GM21825 (cell line): ENCODE measurements around the gene GTPBP4.

Experiments used
- ATAC-seq: cut with Tn5 transposase; IDR thresholded peaks from one replicate; pipeline ENCODE4 v1.9.1; 2021; ENCODE audit warnings: mild to moderate bottlenecking, moderate library complexity; ENCODE audit not compliant: unreplicated experiment

GTPBP4 gene

DNA sequence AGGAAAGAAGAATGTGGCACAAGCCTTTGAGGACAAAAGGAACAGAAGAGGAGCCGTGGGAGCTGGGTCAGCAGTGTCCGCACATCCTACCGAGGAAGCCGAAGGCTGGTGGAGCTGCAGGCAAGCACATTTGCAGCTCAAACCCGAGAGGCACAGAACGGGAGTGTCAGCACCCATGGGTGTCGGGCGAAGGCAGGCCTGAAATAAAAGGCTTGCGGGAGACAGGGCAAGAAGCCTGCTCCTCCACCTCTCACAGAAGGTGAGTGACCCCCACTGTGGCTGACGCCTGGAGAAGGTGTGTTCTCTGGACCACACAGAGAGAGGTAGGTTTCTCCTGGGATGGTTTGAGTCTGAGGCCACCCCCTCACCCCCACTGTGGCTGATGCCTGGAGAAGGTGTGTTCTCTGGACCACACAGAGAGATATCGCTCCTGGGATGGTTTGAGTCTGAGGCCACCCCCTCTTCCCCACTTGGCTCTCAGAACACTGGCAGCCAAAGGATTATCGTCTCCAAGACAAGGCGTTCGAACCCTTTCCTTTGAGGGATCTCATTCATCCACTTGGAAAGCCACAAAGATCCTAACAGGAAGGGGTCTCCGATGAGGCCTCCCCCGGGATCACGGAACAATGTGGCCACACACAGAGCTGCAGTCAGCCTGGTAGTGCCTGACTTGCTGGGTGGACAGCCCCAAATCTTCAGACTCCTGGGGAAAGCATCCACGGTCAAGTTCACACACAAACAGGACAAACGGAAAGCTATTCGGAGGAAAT, 21.6 kb upstream of the GTPBP4 start:
- no peak for ATAC-seq

DNA sequence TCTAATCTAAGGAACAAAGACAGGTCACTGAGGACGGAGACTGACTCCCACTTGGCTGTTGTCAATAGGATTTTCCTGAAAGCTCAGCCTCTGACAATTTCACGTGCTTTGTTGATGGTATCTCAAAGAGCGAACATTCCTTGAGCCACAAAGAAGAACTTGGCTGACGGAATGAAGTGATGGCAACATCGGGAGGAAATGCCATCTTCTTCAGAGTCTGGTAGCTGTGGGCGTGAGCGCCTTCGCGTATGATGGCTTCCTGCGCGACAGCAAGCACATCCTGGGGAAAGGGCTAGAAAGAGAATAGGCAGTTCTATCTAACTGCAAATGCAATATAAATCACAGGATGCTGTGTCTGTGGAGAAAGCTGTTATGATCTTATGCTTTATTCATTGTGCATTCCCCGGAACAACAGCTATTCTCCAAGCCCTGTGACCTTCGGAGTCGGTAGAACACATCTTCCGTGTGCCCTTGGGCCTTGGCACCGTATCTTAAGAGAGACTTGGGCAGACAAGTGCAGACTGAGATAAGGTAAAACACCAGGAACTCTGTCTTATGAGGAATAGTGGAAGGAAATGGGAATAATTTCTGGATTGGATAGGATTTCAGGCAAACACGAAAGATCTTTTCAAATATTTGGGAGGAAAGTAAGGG, 19.6 kb upstream of the GTPBP4 start:
- no peak for ATAC-seq

DNA sequence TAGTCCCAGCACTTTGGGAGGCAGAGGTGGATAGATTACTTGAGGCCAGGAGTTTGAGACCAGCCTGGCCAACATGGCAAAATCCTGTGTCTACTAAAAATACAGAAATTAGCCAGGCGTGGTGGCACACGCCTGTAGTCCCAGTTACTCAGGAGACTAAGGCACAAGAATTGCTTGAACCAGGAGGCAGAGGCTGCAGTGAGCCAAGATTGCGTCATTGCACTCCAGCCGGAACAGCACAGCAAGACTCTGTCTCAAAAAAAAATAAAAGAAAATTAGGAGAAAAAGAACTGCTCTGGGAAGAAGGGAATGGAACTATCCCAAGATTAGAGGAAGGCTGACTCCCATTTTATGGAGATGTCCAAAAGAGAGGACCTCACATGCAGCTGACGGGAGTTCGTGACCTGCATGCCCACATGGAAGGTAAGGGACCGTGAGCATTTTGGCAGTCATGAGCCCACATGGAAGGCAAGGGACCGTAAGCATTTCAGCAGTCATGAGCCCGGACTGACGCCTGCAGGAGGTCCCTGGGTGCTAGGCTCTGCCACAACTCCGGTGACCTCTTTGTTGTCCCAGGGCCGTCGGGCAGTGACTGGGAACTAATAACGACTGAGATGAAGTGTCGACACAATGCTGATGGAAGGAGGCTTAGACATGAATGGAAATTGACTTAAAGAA, 18.6 kb upstream of the GTPBP4 start:
- no peak for ATAC-seq

DNA sequence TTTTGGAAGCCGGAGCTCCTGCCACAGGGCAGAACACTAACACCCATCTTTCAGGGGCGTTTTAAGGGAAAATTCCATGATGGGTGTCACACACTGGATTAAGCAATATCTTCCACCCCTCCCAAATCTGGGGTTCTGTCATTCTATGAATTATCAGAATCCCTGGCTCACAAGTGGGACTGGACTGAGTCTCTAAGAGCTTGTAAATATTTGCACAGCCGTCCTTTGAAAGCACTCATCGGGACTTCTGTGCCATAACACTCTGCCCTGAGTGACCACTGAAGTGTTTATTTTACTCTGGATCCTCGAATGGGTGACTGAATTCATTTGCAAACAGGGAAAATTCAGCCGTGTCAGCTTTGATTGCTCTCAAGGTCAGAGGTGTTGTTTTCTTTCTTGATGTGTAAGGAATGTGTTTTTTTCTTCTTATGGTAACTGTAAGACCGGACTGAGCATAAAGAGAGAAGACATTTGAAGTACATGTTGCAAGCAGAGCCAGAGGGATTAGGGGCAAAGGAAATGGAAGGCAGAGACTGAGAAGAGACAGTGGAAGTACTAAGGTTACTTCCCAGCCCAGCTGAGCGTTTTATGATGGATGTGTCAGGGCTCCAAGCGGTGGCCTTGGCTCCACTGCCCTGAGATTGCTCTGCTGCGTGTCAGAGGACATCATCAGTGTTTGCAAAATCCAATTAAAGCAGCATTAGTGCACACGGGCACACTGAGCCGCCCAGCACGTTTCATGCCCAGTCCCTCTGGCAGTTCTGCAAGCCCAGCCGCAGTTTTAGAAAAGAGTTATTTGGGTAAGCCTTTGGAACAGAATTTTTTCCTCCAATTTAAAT, 17.7 kb upstream of the GTPBP4 start:
- no peak for ATAC-seq

DNA sequence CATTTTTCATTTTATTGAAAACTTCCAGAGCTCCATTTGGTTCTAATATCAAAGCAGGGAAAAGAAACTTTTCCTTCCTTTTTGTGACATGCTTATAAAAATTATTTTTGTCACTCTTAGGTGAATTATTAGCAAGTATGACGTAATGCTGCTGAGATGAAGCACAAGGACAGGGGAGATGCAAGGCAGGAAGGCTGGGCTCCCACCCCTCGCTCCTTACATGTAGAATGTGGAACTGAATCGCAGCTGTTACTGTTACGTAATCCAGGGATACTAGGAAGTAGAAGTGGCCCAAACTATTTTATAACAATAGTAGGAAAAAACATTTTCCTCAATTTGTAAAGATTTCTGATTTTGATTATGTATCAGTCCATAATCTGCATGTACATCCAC, 17.1 kb upstream of the GTPBP4 start:
- ATAC-seq = no peak

DNA sequence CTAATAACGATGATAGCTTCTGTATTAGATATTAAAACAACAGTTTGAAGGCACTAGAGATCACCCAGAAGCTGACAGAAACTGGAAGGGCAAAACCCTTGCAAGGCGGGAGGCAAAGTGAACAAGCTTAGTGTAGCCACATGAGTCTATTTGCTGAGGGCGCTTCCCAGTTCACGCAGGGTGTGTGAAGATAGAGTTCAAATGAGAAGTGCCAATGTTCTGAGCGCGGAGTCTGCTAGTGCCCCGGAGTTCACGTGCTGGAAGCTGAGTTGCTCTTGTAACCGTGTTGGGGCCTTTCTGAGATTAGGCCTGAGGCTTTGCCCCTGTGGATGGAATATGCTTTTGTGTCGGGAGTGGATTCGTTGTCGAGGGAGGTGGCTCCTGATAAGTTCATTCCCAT, 16.6 kb upstream of the GTPBP4 start:
- ATAC-seq = no peak

DNA sequence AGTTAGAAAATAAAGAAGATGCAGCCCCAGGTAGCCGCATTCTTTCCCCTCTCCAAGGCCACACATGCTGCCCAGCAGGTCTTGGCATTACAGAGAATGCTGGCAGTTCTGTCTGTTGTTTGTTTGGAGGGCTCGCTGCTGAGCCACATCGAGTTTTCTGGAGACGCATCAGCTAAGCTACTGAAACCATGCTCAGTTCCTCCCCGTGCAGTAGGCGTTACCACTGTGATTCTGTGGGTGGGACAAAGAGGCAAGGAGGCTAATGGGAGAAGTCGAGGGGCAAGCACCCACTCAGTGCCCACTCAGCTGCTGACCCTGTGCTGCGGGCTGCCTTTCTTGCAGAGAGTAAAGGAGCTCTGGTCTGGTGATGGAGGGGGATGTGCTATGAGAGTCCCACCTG, 15.5 kb upstream of the GTPBP4 start:
- no peak for ATAC-seq

DNA sequence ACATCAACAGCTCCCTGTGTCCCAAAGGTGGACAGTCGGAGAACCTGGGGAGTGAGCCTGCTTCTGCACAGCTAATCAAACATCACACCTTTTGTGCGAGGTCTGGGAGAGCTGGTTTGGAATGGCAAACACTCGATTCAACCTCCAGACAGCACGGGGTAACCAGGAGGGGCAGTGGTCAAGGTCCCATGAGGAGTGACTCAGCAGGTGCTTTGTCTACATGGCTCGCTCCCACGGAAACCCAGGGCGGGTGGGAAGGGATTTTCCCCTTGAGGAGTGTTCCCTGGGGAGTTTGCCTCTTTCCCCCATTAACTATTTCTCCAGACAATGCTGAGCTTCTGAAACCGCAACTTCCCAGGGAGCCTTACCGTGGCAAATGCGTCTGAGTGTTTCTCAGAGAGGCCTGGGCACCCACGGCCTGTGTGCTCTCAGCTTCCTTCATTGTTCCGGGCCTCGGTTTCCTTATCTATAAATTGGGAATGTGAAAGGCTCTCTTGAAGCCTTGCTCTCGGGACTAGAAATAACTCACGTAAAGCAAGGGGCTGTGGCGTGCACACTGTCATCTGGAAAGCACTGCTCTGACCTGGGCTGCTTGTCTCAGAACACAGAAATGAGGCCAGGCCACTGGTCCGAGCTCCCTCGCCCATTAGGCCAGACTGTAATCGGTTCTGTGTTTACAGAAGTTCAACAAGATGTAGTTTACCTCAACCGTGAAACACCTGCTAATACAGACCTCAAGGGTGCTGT, 14.0 kb upstream of the GTPBP4 start:
- ATAC-seq = no peak

DNA sequence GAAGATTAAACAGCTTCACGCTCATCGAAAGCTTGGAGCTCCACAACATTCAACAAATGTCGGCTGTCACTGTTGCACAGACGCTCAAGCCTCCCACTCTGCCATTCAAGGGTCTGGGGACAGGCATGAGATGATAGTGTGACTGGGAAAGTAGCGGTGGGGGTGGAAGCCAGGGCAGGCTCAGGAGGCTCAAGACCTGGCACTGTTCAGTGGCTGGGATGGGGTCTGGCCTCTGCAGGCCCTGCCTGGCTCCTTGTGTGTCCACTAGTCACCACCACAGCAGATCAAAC, 13.5 kb upstream of the GTPBP4 start:
- ATAC-seq = no peak

DNA sequence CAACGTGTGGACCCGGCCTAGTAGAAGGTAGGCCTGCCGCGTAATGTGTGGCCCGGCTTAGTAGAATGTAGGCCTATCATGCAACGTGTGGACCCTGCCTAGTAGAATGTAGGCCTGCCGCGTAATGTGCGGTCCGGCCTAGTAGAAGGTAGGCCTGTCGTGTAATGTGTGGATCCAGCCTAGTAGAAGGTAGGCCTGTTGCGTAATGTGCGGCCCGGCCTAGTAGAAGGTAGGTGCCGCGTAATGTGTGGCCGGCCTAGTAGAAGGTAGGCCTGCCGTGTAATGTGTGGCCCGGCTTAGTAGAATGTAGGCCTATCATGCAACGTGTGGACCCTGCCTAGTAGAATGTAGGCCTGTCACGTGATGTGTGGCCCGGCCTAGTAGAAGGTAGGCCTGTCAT, 11.9 kb upstream of the GTPBP4 start:
- ATAC-seq = no peak

DNA sequence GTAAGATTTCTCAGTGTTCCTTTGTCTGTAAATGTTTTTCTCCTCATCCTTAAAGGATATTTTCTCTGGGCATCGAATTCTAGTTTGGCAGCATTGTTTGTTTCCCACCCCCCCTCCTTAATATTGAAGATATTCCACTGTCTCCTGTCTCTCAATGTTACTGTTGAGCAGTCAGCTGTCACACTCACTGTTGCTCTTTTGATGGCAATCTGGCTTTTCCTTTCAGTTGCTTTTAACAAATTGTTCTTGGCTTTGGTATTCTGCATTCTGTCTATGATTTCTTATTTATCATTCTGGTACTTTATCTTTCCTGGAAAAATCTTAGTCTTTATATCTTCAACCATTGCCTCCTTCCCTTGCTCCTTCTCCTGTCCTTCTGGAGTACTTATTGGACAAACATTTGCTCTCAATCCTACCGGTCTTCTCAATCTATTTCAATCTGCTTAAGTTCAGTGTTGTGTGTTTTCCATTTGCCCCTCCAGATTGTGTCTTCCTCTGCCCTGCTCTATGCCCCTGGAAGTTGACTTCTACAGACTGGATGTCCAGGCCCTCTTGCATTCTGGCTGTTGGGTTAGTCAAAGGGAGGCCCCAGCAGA, 9.3 kb upstream of the GTPBP4 start:
- ATAC-seq = no peak

DNA sequence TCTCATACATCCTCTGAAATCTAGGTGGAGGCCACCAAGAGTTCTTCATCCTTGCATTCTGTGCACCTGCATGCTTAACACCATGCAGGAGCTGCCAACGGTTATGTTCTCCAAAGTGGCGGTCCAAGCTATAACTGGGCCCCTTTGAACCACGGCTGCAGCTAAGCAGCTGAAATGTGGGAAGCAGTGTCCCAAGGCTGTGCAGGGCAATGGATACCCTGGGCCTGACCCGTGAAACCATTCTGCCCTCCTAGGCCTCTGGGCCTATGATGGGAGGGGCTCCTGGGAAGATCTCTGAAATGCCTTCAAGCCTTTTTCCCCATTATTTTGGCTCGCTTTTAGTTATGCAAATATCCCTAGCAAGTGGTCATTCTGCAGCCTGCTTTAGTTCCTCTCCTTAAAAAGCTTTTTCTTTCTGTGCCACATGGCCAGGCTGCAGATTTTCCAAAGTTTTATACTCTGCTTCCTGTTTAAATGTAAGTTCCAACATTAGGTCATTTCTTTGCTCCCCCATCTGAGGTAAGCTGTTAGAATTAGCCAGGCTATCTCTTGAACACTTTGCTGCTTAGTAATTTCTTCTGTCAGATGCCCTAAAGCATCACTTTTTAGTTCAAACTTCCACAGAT, 7.7 kb upstream of the GTPBP4 start:
- ATAC-seq = no peak

DNA sequence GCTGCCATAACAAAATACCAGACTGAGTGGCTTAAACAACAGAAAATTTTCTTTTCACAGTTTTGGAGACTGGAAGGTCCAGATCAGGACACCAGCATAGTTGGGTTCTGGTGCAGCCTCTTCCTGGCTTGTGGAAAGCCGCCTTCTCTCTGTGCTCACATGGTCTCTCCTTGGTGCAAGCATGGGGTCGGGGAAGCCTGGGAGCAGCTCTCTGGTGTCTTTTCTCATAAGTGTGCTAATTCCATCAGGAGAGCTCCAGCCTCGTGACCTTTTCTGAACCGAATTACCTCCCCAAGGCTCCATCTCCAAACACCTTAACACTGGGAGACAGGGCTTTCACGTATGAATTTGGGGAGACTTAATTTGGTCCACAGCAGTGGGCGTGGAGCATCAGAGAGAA, 4.8 kb upstream of the GTPBP4 start:
- ATAC-seq = no peak

DNA sequence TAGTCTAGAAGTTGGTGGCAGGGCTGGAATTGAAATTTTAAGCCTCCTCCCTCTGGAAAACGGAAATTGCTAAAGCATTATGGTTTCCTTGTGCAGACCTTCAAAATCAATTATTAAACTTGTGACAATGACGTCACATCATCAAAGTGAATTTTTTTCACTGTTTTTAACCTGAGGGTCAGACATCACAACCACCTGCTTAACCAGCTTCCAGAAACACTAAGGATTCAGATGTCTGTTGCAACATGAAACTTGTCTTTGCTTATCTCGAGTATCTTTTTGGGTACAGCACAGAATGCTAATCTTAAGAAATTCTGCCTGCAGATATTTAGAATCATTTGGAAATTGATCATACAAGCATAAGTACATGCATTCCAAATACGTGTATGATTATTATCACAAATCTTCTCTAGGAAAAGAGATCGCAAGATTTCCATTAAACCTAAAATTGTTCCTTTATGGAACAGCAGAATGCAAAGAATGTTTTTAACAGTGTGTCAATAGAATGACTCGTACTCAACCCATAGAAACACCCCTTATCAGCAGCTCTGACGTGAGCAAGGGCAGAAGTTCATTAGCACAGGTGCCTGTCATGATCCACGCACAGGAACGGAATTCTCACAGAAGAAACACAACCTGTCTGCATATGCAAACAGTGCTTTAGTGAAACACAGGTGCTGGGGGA, 4.1 kb upstream of the GTPBP4 start:
- no peak for ATAC-seq

DNA sequence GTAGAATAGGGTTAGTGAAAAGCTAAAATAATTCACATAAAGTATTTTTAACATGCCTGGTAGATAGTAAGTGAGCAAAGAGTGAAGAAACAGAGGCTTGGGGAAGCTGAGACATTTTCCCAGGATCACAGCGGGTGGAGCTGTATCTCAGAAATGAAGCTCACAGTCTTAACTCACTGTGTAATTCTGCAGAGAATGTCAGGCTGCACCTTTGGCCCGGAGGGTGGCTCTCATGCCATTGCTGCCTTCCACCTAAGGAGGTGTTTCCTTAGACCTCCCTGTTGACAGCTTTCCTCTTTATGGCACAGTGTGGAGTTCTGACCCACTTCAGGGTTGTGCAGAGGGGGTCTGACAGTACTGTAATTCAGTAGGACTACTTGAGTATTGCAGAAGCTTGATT, 2.9 kb upstream of the GTPBP4 start:
- no peak for ATAC-seq

DNA sequence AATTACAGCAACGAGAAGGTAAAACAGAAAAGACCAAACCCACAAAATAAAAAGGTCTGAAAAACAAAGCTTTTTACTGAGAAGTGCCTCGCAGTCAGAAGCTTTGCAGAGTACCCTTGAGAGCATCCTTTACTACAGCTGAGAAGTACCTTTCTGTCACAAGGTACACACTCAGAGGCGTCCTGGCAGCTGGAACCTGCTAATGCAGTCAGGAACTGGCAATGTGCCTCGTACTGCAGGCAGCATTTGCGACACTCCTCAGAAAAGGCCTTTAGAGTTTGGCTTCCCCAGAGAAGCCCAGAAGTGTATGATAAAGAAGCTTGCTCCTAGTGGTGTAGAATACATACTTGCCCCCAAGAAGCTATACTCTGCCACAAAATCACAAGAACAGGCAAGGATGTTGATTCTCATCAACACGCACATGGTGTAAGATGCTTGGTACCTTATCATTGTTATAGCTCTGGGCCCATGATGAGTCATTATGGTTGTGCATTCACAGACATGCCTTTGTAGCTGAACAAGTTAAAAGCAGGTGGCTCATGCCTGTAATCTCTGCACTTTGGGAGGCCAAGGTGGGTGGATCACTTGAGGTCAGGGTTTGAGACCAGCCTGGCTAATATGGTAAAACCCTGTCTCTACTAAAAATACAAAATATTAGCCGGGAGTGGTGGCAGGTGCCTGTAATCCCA, 2.0 kb upstream of the GTPBP4 start:
- ATAC-seq = no peak

DNA sequence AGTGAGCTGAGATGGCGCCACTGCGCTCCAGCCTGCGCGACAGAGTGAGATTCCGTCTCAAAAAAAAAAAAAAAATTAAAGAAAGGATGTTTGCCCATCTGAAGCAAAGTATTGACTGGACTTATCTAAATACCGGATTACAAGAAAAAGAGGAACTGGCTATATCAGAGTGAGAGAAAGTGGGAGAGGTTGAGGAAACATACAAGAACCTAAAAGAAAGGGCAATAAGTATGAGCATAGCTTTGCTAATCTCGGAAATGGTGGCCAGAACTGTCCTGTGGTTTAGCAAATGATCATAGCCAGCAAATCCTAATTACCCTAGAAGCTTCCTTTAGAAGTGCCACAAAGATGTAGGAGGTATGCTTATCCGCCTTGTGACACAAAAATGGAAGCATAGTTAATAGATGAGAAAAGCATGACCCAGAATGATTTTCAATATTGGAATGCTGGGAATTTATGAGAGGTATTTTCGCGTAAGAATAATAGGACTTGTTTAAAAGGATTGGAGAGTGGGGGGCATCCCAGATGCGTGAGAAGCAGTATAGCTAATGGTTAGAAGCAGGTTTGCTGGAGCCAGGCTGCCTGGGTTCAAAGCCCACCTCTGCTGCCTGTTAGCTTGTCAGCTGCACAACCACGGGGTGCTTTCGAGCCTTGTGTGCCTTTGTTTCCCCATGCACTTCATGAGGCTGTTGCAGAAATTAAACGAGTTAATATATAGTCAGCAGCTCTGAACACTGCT, 1.2 kb upstream of the GTPBP4 start:
- no peak for ATAC-seq

DNA sequence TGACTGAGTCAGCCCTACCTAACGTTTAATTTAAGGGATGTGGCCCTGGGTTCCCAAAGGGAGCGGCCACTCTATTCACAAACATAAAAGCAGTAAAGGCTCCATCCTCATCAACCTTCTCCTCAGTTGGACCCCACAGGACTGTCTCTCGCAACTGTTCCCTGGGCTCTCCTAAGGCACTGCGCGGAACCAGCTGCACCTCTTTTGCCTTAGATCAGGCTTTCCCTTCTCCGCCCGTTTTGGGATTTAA, 689 bp upstream of the GTPBP4 start:
- ATAC-seq = no peak
